Cardiac muscle cell (in vitro differentiated cells and primary cell): ENCODE data around the gene MR1. TPM values are rescaled to one million over a fixed set of nuclear protein-coding genes. Genes with fewer than 3 reads are reported as not detected.

Experiments
- DNase-seq, 2 donors: peaks; one replicate each; pipeline versions ENCODE4 v3.0.0 to v3.0.0-alpha.2; 2010 to 2017; ENCODE audit warnings: low read depth in 1 of 2, low spot score in 1 of 2
- H3K27ac ChIP-seq: fragments of 200-600 bp; sonication (generic); 2 replicates; pipeline ENCODE4 v1.5.1; 2016
- H3K27me3 ChIP-seq: fragments of 200-600 bp; sonication (generic); 2 replicates; pipeline ENCODE4 v1.6.0; 2016; ENCODE audit warnings: control low read depth
- H3K36me3 ChIP-seq: fragments of 200-600 bp; sonication (generic); 2 replicates; pipeline ENCODE4 v1.5.1; 2016; ENCODE audit warnings: control low read depth
- H3K4me1 ChIP-seq: fragments of 200-600 bp; sonication (generic); 2 replicates; pipeline ENCODE4 v1.8.1; 2017; ENCODE audit warnings: low read depth, mild to moderate bottlenecking, mixed run types
- H3K4me3 ChIP-seq: fragments of 200-600 bp; sonication (generic); 2 replicates; pipeline ENCODE4 v1.5.1; 2016; ENCODE audit warnings: mild to moderate bottlenecking
- H3K9me3 ChIP-seq: fragments of 200-600 bp; sonication (generic); 2 replicates; pipeline ENCODE4 v1.5.1; 2017; ENCODE audit warnings: low read depth, mild to moderate bottlenecking, control low read depth
- CTCF ChIP-seq: IDR thresholded peaks from 2 replicates; pipeline ENCODE4 v1.5.1; 2012; ENCODE audit warnings: low read depth, mild to moderate bottlenecking, low read length
- polyA plus RNA-seq: library from polyadenylated mRNA; unstranded; fragments of >200 nt; fragmentation: Nextera tagmentation; extraction: Ambion mirVana; gene quantifications from 2 replicates; pipeline ENCODE4 v1.2.1, GENCODE V29; 2016
- total RNA-seq: library from RNA; depleted of rRNA; stranded (reverse); fragments of >200 nt; gene quantifications from 2 replicates; pipeline ENCODE4 v1.2.3, GENCODE V29; 2016

MR1 gene
- total and polyA plus RNA-seq, 2 experiments from 2014 or later: 0.12 TPM; not detected in 1

GRCh38 chr1:181083842-181084605 lies 50.2 kb downstream of the MR1 start:
- Histone ChIP-seq H3K27me3 (peaks cover 24% of the 10 kb centered on the region), H3K36me3 (no peaks in the 10 kb centered on the region), H3K4me3 (no peak overlapping the region), H3K4me1 (no peaks in the 10 kb centered on the region), H3K27ac (no peak overlapping the region), H3K9me3 (no peaks in the 10 kb centered on the region)
- DNase-seq: peak; percentile 57 to 77
- TF ChIP-seq CTCF: peak; percentile 61

GRCh38 chr1:181084606-181084969 lies 50.8 kb downstream of the MR1 start:
- H3K4me1 ChIP-seq: no peaks in the 10 kb centered on the region
- H3K27ac ChIP-seq: no peak overlapping the region
- no peaks in the 10 kb centered on the region for H3K36me3 ChIP-seq
- no peak for TF ChIP-seq CTCF
- no peaks in the 10 kb centered on the region for H3K9me3 ChIP-seq
- H3K27me3 ChIP-seq: peaks cover 24% of the 10 kb centered on the region
- H3K4me3 ChIP-seq: no peak overlapping the region
- no peak for DNase-seq

GRCh38 chr1:181086091-181086490 lies 52.3 kb downstream of the MR1 start:
- H3K4me1 ChIP-seq: peaks cover 5% of the 10 kb centered on the region
- no peaks in the 10 kb centered on the region for H3K9me3 ChIP-seq
- no peak for TF ChIP-seq CTCF
- no peak overlapping the region for H3K27ac ChIP-seq
- no peaks in the 10 kb centered on the region for H3K36me3 ChIP-seq
- DNase-seq: no peak
- peaks cover 24% of the 10 kb centered on the region for H3K27me3 ChIP-seq
- H3K4me3 ChIP-seq: no peak overlapping the region

- DNase-seq: peak in 1 of 2 donors; percentile 52
- no peaks in the 10 kb centered on the region for H3K9me3 ChIP-seq
- no peaks in the 10 kb centered on the region for H3K36me3 ChIP-seq
- TF ChIP-seq CTCF: no peak
- peaks cover 24% of the 10 kb centered on the region for H3K27me3 ChIP-seq
- peaks cover 5% of the 10 kb centered on the region for H3K4me1 ChIP-seq
- H3K27ac ChIP-seq: no peak overlapping the region
- no peak overlapping the region for H3K4me3 ChIP-seq
Observed at GRCh38 chr1:181086926-181087325, 53.1 kb downstream of the MR1 start.

- H3K27ac ChIP-seq: no peak overlapping the region
- H3K27me3 ChIP-seq: peaks cover 24% of the 10 kb centered on the region
- no peak for DNase-seq
- H3K36me3 ChIP-seq: no peaks in the 10 kb centered on the region
- peaks cover 5% of the 10 kb centered on the region for H3K4me1 ChIP-seq
- TF ChIP-seq CTCF: no peak
- H3K4me3 ChIP-seq: no peak overlapping the region
- H3K9me3 ChIP-seq: no peaks in the 10 kb centered on the region
Observed at GRCh38 chr1:181087400-181087901, 53.7 kb downstream of the MR1 start.
